NCI-H69 (cell line): Measurements from ENCODE around the gene CLCN6.

Experiments
- DNase-seq: peaks from one replicate; lab custom pipeline; 2025; lab: John Stamatoyannopoulos, UW

Gene CLCN6

DNA sequence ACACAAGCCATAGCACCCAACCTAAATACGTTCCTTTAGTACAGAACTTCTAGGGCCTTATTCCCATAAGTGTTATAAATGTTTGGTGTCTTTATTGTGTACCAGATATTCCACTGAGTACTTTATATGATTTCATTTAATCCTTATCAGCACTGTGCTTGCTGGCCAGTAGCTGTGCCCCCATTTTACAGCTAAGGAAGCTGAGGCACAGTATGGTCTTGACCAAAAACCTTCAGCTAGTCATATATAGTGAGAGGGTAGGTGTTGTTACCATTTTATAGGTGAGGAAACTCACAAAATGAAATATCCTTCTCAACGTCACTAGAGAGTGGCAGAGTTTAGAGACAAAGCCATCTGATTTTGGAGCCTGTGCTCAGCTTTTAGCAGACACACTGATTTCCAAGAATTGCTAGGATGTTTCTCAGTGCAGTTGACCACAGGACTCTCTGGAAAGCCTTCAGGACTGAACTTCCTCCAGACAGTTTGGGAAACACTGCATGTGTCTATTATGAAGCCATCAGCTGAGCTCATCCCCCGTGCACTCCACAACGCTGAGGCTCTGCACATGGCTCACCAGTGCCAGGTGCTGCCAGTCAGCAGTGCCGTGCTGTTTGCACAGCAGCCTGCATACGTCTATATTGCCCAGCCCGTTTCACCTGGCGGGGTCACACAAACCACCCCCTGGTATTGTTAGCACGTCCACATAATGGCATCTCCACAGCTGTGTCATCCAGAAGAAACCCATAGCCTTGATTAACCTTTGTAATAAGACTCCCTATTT lies 26.1 kb downstream of the CLCN6 start:
- DNase-seq: peak; percentile 92

DNA sequence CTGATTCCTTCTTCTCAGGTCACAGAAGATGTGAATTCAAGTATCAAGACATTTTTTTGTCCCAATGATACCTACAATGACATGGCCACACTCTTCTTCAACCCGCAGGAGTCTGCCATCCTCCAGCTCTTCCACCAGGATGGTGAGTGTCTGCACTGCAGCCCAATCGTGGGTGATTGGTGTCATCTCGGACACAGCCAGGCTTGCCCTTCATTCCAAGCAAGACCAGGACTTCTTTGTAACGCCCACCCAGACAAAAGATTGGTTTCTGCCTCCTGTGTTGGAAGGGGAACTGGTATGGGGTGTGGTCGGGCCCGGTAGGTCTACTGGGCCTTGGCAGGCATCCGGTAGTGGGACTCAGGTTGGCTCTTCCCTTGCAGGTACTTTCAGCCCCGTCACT lies 27.5 kb downstream of the CLCN6 start:
- no peak for DNase-seq

DNA sequence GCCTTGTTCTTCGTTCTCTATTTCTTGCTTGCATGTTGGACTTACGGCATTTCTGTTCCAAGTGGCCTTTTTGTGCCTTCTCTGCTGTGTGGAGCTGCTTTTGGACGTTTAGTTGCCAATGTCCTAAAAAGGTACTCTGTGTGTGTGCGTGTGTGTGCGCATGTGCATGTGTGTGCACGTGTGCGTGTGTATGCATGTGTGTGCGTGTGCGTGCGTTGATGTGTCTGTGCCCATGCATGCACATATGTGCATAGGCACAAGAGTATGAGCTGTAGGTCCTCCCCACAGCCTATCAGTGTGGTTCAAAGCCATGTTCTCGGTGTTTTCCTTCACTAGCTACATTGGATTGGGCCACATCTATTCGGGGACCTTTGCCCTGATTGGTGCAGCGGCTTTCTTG lies 27.9 kb downstream of the CLCN6 start:
- DNase-seq: no peak

DNA sequence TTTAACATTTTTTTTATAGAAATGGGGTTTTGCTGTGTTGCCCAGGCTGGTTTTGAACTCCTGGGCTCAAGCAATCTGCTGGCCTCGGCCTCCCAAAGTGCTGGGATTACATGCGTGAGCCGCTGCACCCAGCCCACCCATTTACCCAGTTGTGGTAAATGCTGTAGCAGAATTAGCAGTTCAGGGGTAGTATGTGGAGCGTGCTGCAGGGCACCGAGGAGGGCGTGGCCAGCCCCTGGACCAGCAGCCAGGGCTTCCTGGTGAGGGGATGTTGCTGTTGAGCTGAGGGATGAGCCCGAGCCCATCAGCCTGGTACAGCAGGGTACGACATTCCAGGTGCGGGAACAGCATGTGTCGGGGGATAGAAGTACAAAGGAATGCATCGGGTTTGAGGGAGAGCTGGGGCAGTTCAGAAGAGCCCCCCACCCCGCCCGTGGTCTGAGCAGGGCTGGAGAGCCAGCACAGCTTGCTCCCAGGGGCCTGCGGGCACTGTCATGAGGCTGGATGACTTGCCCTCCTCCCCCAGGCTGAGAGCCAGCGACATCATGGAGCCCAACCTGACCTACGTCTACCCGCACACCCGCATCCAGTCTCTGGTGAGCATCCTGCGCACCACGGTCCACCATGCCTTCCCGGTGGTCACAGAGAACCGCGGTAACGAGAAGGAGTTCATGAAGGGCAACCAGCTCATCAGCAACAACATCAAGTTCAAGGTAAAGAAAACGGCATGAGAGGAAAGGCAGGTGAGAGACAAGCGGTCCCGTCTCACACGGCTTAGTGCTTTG lies 29.6 kb downstream of the CLCN6 start:
- no peak for DNase-seq

DNA sequence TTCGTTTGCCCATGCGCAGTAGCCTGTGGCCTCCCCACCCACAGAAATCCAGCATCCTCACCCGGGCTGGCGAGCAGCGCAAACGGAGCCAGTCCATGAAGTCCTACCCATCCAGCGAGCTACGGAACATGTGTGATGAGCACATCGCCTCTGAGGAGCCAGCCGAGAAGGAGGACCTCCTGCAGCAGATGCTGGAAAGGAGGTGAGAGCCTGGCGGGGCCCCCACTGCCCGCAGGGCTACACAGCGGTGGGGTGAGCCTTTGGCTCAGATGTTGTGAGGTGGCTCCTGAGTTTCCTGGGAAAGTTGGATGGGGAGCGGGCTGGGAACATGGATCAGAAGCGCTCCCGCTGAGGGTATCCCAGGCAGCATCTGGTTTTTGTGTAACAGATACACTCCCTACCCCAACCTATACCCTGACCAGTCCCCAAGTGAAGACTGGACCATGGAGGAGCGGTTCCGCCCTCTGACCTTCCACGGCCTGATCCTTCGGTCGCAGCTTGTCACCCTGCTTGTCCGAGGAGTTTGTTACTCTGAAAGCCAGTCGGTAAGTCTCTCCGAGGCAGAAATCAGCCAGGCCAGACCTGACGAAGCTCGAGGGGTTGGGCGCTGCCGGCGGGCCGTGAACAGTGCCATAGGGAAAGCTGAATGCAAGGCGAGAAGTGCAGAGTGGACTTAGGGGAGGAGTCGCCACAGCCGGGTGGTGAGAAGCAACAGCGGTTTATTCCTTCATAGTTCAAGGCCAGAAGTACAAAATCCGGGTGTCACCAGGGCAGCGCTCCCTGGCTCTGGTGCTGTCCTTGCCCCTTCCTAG lies 31.2 kb downstream of the CLCN6 start:
- no peak for DNase-seq

DNA sequence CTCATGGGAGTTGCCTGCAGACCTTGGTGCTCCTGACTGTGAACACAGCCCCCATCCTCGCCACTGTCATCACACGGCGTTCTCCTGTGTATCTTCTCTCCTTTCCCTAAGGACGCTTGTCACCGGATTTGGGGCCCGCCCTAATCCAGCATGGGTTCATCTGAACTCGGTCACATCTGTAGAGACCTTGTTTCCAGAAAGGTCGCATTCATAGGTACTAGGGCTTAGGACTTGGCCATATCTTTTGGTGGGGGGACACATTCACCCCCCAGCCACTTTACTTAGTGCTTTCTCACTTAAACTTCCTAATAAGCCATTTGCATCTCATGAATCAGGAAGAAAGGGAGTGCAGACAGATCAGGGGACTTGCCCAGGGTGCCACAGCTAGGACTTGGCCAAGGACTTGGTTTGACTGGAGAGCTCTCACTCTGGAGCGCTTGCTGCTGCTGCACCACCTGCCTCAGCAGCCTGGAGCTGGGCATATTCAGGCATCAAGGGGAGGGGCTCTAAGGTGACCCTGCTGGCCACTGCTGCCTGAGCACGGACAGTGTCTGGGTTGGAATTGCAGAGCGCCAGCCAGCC lies 31.9 kb downstream of the CLCN6 start:
- DNase-seq: no peak

DNA sequence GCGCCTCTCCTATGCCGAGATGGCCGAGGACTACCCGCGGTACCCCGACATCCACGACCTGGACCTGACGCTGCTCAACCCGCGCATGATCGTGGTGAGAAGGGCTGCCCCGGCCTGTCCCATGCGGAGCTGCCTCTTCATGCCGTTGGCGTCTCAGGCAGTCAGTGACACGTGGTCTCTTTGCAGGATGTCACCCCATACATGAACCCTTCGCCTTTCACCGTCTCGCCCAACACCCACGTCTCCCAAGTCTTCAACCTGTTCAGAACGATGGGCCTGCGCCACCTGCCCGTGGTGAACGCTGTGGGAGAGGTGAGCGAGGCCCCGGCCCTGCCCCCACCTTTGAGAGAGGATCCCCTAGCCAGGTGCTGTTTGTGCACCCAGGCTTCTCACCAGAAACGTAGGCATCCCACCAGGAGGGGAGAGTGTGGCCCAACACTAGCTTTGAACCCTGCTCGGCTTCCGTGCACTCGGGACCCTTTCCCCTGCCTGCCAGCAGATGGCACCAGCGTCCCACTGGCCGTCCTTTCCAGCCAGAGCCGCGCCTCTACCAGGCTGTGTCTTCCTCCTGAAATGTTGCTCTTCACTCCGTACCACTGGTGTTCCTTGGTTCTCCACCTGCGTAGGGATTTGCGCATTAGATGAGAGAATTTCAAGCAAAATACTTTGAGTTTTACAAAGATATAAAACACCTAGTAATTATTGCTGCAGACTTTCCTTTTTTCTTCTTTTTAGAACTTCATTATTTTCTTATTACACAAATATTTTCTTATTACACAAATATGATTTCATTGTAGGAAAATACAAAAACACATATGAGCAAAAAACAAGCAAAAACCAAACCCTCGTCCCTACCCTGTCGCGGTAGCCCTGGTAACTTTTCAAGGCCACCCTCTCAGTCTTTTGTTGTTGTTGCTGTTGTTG lies 32.6 kb downstream of the CLCN6 start:
- DNase-seq: peak; percentile 58

DNA sequence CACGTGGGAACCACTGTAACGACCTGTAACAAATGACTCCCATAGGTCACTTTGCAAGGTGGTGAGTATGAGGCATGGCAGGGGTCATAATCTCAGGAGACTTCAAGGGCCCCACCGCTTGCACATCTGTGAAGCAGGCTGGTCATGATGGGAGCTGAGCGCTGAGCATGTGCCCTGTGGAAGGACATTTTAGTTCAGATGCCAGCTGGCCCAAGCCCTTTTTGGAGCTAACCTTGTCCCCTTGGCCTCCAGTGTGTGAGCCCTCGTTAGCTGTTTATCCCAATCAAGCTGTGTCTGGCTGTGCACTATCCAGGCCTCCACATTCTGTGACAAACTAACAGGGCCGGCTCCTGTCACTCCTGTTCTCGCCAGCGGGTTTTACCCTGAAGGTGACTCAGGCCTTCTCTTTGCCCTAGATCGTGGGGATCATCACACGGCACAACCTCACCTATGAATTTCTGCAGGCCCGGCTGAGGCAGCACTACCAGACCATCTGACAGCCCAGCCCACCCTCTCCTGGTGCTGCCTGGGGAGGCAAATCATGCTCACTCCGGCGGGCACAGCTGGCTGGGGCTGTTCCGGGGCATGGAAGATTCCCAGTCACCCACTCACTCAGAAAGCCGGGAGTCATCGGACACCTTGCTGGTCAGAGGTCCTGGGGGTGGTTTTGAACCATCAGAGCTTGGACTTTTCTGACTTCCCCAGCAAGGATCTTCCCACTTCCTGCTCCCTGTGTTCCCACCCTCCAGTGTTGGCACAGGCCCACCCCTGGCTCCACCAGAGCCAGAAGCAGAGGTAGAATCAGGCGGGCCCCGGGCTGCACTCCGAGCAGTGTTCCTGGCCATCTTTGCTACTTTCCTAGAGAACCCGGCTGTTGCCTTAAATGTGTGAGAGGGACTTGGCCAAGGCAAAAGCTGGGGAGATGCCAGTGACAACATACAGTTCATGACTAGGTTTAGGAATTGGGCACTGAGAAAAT lies 34.0 kb downstream of the CLCN6 start:
- DNase-seq: no peak

DNA sequence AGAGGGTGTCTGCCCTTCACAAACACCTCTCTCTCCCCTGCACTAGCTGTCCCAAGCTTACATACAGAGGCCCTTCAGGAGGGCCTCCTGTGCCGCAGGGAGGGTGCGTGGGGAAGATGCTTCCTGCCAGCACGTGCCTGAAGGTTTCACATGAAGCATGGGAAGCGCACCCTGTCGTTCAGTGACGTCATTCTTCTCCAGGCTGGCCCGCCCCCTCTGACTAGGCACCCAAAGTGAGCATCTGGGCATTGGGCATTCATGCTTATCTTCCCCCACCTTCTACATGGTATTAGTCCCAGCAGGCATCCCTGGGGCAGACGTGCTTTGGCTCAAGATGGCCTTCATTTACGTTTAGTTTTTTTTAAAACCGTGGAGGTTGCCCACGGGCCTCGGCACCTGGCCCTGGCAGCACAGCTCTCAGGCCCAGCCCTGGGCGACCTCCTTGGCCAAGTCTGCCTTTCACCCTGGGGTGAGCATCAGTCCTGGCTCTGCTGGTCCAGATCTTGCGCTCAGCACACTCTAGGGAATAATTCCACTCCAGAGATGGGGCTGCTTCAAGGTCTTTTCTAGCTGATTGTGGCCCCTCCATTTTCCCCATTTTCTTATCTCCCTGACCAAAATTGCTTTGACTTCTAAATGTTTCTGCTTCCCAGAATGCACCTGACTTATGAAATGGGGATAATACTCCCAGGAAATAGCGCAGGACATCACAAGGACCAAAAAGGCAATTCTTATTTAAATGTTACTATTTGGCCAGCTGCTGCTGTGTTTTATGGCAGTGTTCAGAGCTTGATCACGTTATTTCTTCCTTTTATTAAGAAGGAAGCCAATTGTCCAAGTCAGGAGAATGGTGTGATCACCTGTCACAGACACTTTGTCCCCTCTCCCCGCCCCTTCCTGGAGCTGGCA lies 35.5 kb downstream of the CLCN6 start:
- peak; percentile 11 for DNase-seq

DNA sequence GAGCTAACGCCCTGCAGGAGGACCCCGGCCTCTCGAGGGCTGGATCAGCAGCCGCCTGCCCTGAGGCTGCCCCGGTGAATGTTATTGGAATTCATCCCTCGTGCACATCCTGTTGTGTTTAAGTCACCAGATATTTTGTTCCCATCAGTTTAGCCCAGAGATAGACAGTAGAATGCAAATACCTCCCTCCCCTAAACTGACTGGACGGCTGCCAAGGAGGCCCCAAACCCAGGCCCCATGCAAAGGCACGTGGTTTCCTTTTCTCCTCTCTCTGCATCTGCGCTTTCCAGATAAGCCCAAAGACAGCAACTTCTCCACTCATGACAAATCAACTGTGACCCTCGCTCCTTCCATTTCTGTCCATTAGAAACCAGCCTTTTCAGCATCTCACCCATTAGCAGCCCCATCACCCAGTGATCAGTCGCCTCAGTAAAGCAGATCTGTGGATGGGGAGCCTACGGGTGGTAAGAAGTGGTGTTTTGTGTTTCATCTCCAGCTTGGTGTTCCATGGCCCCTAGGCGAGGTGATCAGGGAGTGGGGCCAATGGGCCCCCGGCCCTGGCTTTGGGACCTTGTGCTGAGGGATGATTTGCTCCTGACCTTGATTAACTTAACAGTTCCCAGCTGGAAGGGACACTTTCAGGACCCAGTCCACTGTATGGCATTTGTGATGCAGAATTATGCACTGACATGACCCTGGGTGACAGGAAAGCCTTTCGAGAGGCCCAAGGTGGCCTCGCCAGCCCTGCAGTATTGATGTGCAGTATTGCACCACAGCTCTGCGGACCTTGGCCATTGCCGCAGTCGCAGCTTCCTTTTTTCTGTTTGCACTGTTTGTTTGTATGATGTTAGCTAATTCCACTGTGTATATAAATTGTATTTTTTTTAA lies 36.4 kb downstream of the CLCN6 start:
- DNase-seq: peak; percentile 10

DNA sequence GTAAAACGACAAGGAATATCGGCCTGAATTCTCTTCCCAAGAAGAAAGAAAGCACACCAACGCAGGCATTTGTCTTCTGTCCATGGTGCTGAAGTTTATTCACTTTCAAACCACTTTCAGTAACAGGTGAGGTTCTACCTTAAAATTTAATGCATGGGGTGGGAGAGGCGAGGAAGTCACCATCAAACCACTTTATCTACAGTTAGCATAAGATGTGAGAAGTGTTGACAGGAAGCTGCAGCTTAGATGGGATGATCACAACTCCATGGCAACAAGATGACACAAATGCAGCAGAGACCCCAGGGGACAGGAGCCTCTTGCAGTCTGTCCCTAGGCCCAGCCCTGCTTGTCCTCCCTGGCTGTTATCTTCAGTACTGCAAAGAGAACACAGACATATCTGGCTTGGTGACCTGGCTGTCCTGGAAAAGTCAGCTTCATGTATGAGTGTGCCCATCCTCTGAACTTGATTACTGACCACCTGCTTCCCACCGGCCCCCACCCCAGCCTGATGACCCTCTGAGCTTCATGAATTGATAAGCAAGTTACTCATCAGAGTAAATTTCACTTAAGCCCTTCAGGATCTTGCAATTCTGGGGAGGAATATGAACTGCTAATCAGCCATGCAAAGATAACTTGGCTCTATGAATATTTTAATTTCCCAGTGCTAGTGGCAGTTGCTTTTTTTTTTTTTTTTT lies 39.8 kb downstream of the CLCN6 start:
- DNase-seq: peak; percentile 6

DNA sequence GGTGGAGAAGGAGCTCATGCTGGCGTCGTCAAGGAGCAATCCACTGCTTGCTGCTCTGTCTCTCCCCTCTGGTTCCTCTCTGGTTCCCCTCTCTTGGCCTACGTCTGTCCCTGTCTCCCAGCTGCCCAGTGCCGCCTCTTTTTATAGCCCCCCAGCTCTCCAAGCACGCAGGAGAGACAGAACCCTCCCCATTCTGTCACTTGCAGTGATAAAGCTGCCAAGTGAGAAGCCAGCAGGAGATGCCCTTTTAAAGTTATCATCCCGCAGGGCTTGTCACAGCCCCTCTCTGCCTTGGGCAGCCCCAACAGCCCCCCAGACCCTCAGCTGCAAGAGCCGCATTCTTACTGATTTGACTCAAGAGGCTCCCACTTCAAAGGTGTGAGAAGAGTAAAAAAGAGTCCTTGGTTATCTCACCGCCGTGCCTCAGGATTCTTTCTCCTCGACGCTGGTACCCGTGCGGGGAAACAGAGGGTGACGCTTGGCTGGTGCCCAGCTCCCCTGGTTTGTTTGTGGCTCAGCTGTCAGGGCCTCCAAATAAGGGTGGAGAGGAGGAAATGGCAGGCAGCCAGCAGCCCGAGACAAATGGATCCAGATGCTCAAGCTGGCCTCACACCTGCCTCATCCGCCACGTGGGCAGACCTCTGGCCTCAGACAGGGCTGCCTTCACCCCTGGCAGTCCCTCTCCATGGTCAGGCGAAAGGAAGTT lies 41.8 kb downstream of the CLCN6 start, which contains the start of gene NPPA:
Gene NPPA, minus strand, starts transcription at position 117 of the 706 bp plus-strand sequence. Its CDS starts 99 bp downstream, at position 18.
- DNase-seq: peak; percentile 95

DNA sequence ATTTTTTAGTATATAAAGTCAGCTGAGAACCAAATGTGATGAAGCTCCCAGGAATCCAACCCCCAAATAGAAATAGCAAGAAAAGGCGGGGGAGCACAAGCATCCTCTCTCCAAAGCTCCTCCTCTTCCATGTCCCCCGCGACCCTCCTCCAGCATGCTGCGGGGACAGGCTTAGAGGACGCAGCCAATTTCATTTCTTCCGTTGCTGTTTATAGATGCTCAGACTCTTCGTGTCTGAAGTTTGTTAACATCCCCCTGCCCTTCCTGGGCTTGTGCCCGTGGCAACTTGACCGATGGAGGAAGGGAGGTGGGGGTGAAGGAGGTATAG lies 42.3 kb downstream of the CLCN6 start:
- DNase-seq: no peak

DNA sequence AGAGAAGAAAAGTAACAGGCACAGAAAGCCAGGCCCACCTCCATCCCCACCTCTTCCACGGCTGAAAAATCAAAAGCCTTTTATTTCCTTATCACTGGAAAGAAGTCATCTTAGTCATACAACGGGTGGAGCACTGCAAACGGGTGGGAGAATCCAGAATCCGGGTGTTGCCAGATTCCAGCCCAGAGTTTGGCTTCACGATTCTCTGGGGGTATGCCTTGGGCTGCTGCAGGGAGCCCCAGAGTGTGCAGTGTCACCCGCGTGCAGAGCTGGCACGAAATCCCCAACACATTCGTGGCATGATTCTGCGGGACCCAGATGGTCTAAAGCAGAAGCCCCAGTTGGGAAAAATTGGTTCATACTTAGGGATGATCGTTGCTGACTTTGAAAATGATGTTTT lies 44.2 kb downstream of the CLCN6 start:
- DNase-seq: no peak

DNA sequence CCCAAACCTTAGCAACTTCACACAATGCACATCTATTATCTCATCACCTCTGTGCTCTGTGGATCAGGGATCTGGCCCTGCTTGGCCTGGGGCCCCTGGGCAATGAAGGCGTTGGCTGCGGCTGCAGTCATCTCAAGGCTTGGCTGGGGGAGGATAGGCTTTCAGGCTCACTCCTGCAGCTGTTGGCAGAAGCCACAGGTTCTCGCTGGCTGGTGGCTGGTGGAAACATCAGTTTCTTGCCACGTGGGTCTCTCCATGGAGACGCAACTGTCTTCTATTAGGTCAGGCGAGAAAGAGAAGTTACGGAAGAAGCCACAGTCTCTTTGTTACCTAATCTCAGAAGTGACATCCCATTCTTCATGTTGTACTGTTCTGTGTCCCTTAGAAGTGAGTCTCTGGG lies 45.2 kb downstream of the CLCN6 start:
- no peak for DNase-seq

DNA sequence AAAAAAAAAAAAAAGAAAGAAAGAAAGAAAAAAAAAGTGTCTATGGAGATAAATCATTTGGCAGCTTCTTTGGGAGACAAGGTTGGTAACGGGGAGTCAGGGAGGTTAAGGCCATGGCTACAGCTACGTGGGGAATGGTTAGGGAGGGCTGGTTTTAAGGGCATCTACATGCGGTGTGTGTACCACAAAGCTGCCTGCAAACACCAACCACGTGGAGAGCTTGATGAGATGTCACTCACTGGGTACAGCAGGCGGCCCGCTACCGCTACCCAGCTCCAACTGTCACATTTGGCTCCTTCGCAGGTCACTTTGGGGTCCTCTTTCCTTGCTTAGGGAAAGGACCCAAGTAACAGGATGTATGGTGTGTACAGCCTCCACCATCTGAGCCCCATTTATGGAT lies 48.5 kb downstream of the CLCN6 start:
- no peak for DNase-seq

DNA sequence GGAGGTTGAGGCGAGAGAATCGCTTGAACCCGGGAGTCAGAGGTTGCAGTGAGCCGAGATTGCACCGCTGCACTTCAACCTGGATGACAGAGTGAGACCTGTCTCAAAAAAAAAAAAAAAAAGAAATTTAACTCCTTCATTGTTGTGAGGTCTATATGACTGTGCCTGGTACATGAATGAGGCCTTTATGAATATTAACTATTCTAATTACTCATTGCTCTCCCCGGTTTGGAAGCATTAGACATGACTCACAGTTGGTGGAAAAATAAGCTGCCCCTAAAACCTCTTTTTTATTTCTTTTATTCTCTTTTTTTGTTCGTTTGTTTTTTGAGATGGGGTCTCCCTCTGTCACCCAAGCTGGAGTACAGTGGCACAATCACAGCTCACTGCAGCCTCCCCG lies 49.4 kb downstream of the CLCN6 start:
- DNase-seq: no peak
